Kidney capillary endothelial cell (primary cell): ENCODE data around the gene NAP1L4.

Experiments
- DNase-seq: peaks from one replicate; pipeline ENCODE4 v3.0.0-alpha.2; 2018; ENCODE audit warnings: low spot score

NAP1L4 gene

DNA sequence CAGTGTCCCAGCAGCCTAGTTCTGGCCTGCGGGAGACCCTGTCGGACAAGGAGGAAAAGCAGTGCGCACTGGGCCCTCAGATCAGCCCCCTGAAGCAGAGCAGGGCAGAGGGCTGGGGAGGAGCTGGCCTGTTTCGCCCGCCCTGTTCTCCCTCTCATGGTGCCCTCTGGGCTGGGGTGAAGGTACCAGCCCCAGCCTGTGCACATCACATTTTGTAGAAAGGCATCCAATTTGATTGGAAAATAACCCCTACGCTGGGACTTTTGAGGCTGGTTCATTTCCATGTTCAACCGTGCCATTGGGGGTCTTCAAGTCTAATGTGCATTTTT, 832 bp upstream of the NAP1L4 start:
- DNase-seq, result no peak

DNA sequence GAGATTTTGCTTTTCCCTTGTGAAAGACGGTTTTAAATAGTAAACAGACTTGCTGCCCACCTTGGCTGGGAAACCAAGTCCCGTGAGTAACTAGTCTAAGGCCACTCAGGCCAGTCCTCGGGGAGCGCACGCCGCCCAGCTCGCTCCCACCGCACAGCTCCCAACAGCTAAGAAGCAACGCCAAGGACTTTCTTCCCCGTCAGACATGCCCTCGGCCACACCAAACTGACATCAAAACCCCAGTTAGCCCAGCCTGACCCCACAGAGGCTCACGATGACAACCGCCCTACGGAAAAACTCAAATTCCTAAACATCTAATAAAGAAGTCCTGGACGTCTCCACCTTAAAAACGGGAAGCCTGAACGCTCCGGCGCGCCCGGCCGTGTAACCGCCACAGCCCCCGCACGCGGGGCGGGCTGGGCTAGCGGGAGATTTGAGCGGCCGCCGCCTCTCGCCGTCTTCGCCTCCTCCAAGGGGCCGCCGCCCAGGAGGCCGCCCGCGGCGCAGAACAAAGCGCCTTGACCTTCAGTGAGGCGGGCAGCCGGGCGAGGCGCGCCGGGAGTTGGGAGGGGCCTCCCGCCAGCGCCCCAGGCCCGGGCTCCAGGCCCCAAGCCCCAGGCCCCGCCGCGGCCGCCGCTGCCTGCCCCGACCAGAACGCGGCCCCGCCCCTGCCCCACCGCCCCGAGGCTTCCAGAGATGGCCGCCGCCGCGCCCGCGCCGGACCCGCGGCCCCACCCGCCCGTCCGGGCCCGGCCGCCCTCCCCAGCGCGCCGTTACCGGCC, 486 bp downstream of the NAP1L4 start:
- peak; percentile 35 for DNase-seq

GRCh38 chr11:2990617-2991451, 1.3 kb downstream of the NAP1L4 start:
- peak; percentile 29 for DNase-seq

- no peak for DNase-seq
Observed at GRCh38 chr11:2989551-2989950, 2.6 kb downstream of the NAP1L4 start.

GRCh38 chr11:2989006-2989405, 3.1 kb downstream of the NAP1L4 start:
- peak; percentile 2 for DNase-seq

GRCh38 chr11:2987881-2988861, 4.0 kb downstream of the NAP1L4 start:
- DNase-seq, result no peak

DNA sequence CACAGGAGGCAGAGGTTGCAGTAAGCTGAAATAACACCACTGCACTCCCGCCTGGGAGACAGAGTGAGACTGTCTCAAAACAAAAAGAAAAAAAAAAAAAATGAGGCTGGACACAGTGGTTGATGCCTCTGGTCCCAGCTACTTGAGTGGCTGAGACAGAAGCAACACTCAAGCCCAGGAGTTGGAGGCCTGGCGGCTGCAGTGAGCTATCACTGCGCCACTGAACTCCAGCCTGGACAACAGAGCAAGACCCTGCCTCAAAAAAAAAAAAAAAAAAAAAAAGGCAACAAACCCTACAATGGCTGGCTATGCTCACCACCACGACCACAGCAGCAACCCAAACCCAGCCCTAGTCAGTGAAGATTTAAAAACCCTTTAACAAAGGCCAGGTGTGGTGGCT, 8.2 kb downstream of the NAP1L4 start:
- DNase-seq, result no peak

DNA sequence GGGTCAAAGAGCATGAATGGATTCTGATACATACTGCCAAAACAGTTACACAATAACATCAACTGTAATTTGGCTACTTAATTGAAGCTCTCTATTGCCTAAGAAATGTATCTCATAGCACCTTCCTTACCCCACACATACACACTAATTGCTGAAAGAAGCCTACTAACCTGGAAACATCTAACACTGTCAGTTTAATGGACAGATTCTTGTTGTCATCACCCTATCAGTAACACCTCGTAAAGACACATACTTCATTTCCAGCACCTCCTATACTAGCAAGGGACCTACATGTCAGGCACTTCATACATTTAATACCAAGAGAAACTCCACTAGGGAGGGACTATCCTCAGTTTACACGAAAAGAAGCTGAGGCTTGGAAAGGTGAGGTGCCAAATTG, 9.9 kb downstream of the NAP1L4 start:
- DNase-seq, result no peak

- no peak for DNase-seq
Observed at GRCh38 chr11:2981130-2981529, 11.0 kb downstream of the NAP1L4 start.

GRCh38 chr11:2980168-2980840, 11.8 kb downstream of the NAP1L4 start:
- DNase-seq, result no peak

DNA sequence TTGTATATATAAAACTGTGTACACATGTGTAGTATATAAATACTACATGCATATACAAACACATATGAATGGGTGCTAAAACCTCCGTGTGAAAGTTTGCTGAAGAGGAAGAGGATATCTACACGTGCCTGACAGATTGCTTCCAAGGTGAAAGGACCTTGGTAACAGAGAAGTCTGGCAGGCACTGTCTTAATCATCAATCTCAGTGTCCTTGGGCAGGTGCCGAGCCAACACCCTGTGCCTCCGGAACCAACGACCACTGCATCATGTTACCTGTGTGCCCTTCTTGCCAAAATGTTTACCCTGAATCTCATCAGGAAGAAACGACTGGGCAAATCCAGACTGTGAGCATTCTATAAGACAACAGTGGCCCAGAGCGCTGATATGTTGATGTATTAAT, 15.0 kb downstream of the NAP1L4 start:
- no peak for DNase-seq

- no peak for DNase-seq
Observed at GRCh38 chr11:2976294-2977063, 15.7 kb downstream of the NAP1L4 start.

- no peak for DNase-seq
Observed at GRCh38 chr11:2975594-2975993, 16.5 kb downstream of the NAP1L4 start.

DNA sequence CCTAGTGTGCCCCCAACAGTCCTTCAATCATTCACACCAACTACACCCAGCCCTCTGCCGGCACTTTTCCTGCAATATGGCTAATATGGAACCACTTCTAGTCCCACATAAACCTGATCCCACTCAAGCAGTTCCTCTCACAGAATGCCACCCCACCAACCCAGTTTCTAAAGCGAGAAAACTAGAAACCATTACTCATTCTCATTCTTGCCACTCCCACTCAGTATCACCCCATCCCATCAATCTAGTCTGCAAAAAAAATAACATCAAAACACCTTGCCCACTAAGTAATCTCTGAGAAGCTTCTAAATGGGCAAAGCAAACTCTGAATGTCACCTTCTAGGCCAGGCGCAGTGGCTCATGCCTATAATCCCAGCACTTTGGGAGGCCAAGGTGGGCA, 17.9 kb downstream of the NAP1L4 start:
- DNase-seq, result no peak

GRCh38 chr11:2968341-2968900, 23.7 kb downstream of the NAP1L4 start:
- no peak for DNase-seq

DNA sequence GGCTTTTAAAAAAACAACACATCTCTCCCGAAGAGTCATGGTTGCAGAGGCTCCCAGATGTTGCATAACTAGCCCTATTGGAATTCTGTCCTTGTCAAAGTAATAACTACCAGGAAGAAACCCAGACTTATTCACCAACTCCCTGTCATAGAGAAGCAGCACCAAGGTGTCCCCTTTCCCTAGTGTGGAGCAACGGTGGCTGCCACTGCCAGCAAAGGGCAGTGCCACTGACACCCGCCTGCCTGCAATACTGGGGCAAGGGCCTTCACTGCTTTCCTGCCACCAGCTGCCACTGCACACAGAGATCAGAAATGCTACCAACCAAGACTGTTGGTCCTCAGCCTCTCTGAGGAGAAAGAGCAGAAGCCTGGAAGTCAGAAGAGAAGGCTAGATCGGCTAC, 27.3 kb downstream of the NAP1L4 start:
- DNase-seq, result no peak

GRCh38 chr11:2963761-2964160, 28.4 kb downstream of the NAP1L4 start:
- no peak for DNase-seq

DNA sequence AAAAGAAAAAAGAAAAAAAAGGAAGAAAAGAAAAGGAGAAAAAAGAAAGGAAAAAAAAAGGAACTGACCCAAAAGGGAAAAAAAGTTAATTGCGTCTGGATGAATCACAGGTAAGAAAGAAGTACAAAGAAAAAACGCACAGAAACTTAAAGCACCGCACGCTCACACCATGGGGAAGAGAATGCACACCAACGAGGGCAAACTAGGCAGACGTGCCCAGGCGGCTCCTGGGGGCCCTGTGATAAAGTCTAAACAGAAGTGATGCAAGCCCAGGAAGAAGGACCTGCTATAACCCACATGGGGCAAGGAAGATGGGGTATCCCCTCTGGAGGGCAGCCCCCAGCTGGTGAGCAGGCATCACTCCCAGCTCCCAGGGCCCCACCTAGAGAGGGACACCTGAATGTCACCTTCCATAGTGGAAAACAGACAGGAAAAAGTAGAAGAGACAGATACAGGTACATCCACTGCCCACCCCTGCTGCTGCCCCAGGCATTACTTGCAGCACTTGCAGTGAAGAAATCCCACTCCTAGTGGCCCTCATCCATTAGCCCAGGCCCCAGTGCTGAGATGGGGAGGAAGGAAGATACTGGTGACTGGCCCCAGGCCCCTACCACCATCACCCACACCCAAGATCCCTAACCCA, 28.9 kb downstream of the NAP1L4 start:
- DNase-seq, result no peak

GRCh38 chr11:2961080-2961479, 31.0 kb downstream of the NAP1L4 start:
- no peak for DNase-seq

- DNase-seq, result no peak
Observed at GRCh38 chr11:2960139-2960538, 32.0 kb downstream of the NAP1L4 start.
